GM18868 (cell line): Measurements from ENCODE around the gene PRSS8.

Experiments
- ATAC-seq: cut with Tn5 transposase; IDR thresholded peaks from one replicate; pipeline ENCODE4 v1.9.1; 2021; ENCODE audit warnings: mild to moderate bottlenecking, moderate library complexity; ENCODE audit not compliant: unreplicated experiment

The PRSS8 gene

GRCh38 chr16:31084584-31085302, 50.8 kb downstream of the PRSS8 start:
- no peak for ATAC-seq

GRCh38 chr16:31083981-31084380, 51.5 kb downstream of the PRSS8 start:
- ATAC-seq, result no peak

- ATAC-seq, result no peak
Observed at GRCh38 chr16:31083556-31083955, 52.0 kb downstream of the PRSS8 start.

GRCh38 chr16:31083081-31083480, 52.4 kb downstream of the PRSS8 start:
- no peak for ATAC-seq

DNA sequence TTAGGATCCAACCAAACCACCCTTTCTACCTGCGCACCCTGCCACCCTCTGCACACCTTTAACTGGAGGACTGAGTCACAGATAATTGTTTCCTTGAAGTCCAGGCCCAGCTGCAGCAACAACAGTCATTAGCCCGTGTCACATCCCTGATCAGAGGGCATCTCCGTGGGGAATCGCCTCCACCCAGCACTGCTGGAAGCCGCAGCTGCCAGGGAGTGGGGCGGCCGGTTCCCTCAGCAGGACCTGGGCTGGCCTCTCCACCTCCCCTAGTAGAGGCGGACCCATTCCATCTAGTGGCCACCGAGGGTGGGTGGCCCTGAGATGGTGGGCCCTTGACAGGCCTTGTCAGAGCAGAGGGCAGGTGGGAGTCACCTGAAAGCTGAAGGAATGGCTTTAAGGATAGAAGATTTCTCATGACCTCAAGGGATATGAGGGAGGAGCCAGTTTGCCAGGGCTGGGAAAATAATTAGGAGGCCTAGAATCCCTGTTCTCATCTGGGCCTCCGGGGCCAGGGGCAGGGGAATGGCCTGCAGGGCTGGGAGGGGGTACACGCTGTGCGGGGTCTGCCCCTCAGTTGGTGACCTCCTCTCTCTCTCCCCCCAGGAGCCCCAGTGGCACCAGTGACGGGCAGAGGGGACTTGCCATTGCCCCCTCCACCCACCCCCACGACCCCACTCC, 53.0 kb downstream of the PRSS8 start:
- ATAC-seq, result no peak
